Sciatic nerve (tissue), 1 donor: ENCODE measurements around the gene KCNA10. TPM values are rescaled to one million over a fixed set of nuclear protein-coding genes. Genes with fewer than 3 reads are reported as not detected.

Experiments
- total RNA-seq: library from RNA; stranded (reverse); fragmentation: NEBNext Ultra II Directional; extraction: Animal tissue kit (Norgen Biotek cat#: 25700); gene quantifications from one replicate; pipeline ENCODE4 v1.2.1, GENCODE V29; 2021
- donor health status: DM: no; HTN: no; CAD: no.

Gene KCNA10
- total RNA-seq, 1 donor from 2014 or later = not detected

Other genes starting within 250 kb of the KCNA10 start
- 23.4 TPM for gene RBM15, start 179.8 kb downstream of the KCNA10 start, total RNA-seq
- gene SLC16A4, start 128.1 kb downstream of the KCNA10 start, total RNA-seq = 20.5 TPM
- 91.4 TPM for gene LAMTOR5, start 111.5 kb downstream of the KCNA10 start, total RNA-seq
- not detected for gene PROK1, start 68.0 kb downstream of the KCNA10 start, total RNA-seq
- gene KCNA2, start 87.2 kb upstream of the KCNA10 start, total RNA-seq = 43.8 TPM
- gene KCNA3, start 155.8 kb upstream of the KCNA10 start, total RNA-seq = 0.85 TPM